IMR-90 (cell line): ENCODE data around the gene NTN4. TPM values are rescaled to one million over a fixed set of nuclear protein-coding genes. Genes with fewer than 3 reads are reported as not detected.

ENCODE experiments used
- ATAC-seq: fragments of 200-7000 bp; cut with Tn5 transposase; 2 replicates; pipeline ENCODE4 v1.9.1; 2020; ENCODE audit warnings: low read depth, mild to moderate bottlenecking, moderate library complexity
- BruUV-seq: library from RNA; stranded (reverse); fragments of 400-500 nt; replicated peaks from 2 replicates; lab custom pipeline; 2021; lab: Mats Ljungman, UMichigan
- CTCF ChIA-PET: fragments of 300-600 bp; formaldehyde crosslinking; extraction: SDS; loops from one replicate; lab custom pipeline; 2021; ENCODE audit warnings: antibody characterized with exemption; lab: Yijun Ruan, JAX
- POLR2A ChIA-PET: fragments of 300-600 bp; sonication (Branson Sonifier 250); formaldehyde crosslinking; loops from one replicate; lab custom pipeline; 2022; ENCODE audit warnings: antibody characterized with exemption; ENCODE audit not compliant: unreplicated experiment; lab: Charles Lee
- DNase-seq: peaks from one replicate; pipeline ENCODE4 v3.0.0; 2013
- H2AFZ ChIP-seq: replicated peaks from 2 replicates; pipeline ENCODE3; 2013; ENCODE audit warnings: low read length, mild to moderate bottlenecking; ENCODE audit not compliant: poor library complexity
- H2AK5ac ChIP-seq: 2 replicates; pipeline ENCODE4 v1.6.1; 2013; ENCODE audit warnings: low read depth, low read length, inconsistent platforms
- H2AK9ac ChIP-seq: replicated peaks from 2 replicates; pipeline ENCODE3; 2013; ENCODE audit warnings: mild to moderate bottlenecking, low read depth, low read length, moderate library complexity; ENCODE audit not compliant: poor library complexity
- H2BK120ac ChIP-seq: 2 replicates; pipeline ENCODE4 v1.6.1; 2013; ENCODE audit warnings: low read depth, low read length, inconsistent platforms
- H2BK15ac ChIP-seq: 3 replicates; pipeline ENCODE4 v1.6.1; 2013; ENCODE audit warnings: low read depth, low read length, inconsistent platforms
- H2BK20ac ChIP-seq: 2 replicates; pipeline ENCODE4 v1.6.1; 2013; ENCODE audit warnings: low read depth, mild to moderate bottlenecking, inconsistent platforms, low read length, moderate library complexity
- H2BK5ac ChIP-seq: 2 replicates; pipeline ENCODE4 v1.6.1; 2013; ENCODE audit warnings: mild to moderate bottlenecking, low read depth, low read length, inconsistent platforms; ENCODE audit not compliant: poor library complexity, severe bottlenecking
- H3K14ac ChIP-seq: replicated peaks from 2 replicates; pipeline ENCODE4 v1.6.1; 2013; ENCODE audit warnings: low read depth, low read length, inconsistent platforms
- H3K18ac ChIP-seq: 2 replicates; pipeline ENCODE4 v1.6.1; 2013; ENCODE audit warnings: low read depth, low read length, control low read depth
- H3K23ac ChIP-seq: 2 replicates; pipeline ENCODE4 v1.6.1; 2013; ENCODE audit warnings: low read depth, low read length, inconsistent platforms
- H3K27ac ChIP-seq: 2 replicates; pipeline ENCODE4 v1.5.1; 2013; ENCODE audit warnings: mild to moderate bottlenecking, control low read depth, low read length; ENCODE audit not compliant: insufficient read depth
- H3K27me3 ChIP-seq: 2 replicates; pipeline ENCODE4 v1.6.1; 2013; ENCODE audit warnings: low read length; ENCODE audit not compliant: control insufficient read depth, insufficient read depth
- H3K36me3 ChIP-seq: 2 replicates; pipeline ENCODE4 v1.6.1; 2013; ENCODE audit warnings: low read length, mixed read lengths; ENCODE audit not compliant: control insufficient read depth, insufficient read depth
- H3K4ac ChIP-seq: 2 replicates; pipeline ENCODE4 v1.6.1; 2013; ENCODE audit warnings: low read depth, low read length, inconsistent platforms
- H3K4me1 ChIP-seq: 2 replicates; pipeline ENCODE4 v1.6.1; 2013; ENCODE audit warnings: low read length, mixed read lengths; ENCODE audit not compliant: control insufficient read depth, insufficient read depth
- H3K4me2 ChIP-seq: 2 replicates; pipeline ENCODE4 v1.6.1; 2013; ENCODE audit warnings: low read depth, mild to moderate bottlenecking, control low read depth, low read length, moderate library complexity
- H3K4me3 ChIP-seq: 2 replicates; pipeline ENCODE4 v1.5.1; 2013; ENCODE audit warnings: low read depth, mild to moderate bottlenecking, control low read depth, low read length, moderate library complexity; ENCODE audit not compliant: insufficient read depth
- H3K56ac ChIP-seq: 2 replicates; pipeline ENCODE4 v1.6.1; 2013; ENCODE audit warnings: low read length, inconsistent platforms; ENCODE audit not compliant: insufficient read depth; ENCODE audit errors: extremely low read depth
- H3K79me1 ChIP-seq, 2 experiments: 2 replicates each; pipeline ENCODE4 v1.6.1; 2013; ENCODE audit warnings: low read length in 2 of 2, inconsistent platforms in 1 of 2, low read depth in 1 of 2
- H3K9ac ChIP-seq: 2 replicates; pipeline ENCODE4 v1.6.1; 2013; ENCODE audit warnings: low read depth, low read length, control low read depth
- H3K9me1 ChIP-seq: 2 replicates; pipeline ENCODE4 v1.6.1; 2013; ENCODE audit warnings: low read length, inconsistent platforms; ENCODE audit not compliant: insufficient read depth
- H3K9me3 ChIP-seq: 2 replicates; pipeline ENCODE4 v1.6.1; 2013; ENCODE audit warnings: low read length; ENCODE audit not compliant: control insufficient read depth, insufficient read depth
- H4K20me1 ChIP-seq: 2 replicates; pipeline ENCODE4 v1.6.1; 2013; ENCODE audit warnings: low read length, inconsistent platforms; ENCODE audit not compliant: insufficient read depth
- H4K5ac ChIP-seq: 2 replicates; pipeline ENCODE4 v1.6.1; 2013; ENCODE audit warnings: mild to moderate bottlenecking, low read depth, low read length, control low read depth
- H4K8ac ChIP-seq, 2 experiments: 2 replicates each; pipeline ENCODE4 v1.6.1; 2013; ENCODE audit warnings: low read depth in 2 of 2, low read length in 2 of 2, control low read depth in 1 of 2, inconsistent platforms in 1 of 2
- H4K91ac ChIP-seq: 2 replicates; pipeline ENCODE4 v1.6.1; 2013; ENCODE audit warnings: low read depth, low read length, inconsistent platforms; ENCODE audit not compliant: insufficient read depth
- BHLHE40 ChIP-seq: fragments of 150-350 bp; IDR thresholded peaks from 2 replicates; pipeline ENCODE4 v1.6.1; 2016; ENCODE audit warnings: mild to moderate bottlenecking, low read depth, low read length
- CEBPB ChIP-seq: IDR thresholded peaks from 2 replicates; pipeline ENCODE4 v1.6.1; 2012; ENCODE audit warnings: low read depth, low read length, improper control_type of control experiment
- CHD1 ChIP-seq: IDR thresholded peaks from 2 replicates; pipeline ENCODE4 v1.6.1; 2012; ENCODE audit warnings: low read depth, low read length, improper control_type of control experiment
- FOS ChIP-seq: fragments of 150-350 bp; IDR thresholded peaks from 2 replicates; pipeline ENCODE4 v1.6.1; 2016; ENCODE audit warnings: low read depth, low read length
- MXI1 ChIP-seq: IDR thresholded peaks from 2 replicates; pipeline ENCODE4 v1.6.1; 2012; ENCODE audit warnings: low read depth, mild to moderate bottlenecking, low read length, moderate library complexity, borderline replicate concordance
- NFE2L2 ChIP-seq: fragments of 150-350 bp; IDR thresholded peaks from 2 replicates; pipeline ENCODE4 v1.6.1; 2016; ENCODE audit warnings: low read depth, mild to moderate bottlenecking, low read length
- POLR2A ChIP-seq: IDR thresholded peaks from 2 replicates; pipeline ENCODE4 v1.6.1; 2012; ENCODE audit warnings: mild to moderate bottlenecking, low read depth, low read length
- RAD21 ChIP-seq: IDR thresholded peaks from 2 replicates; pipeline ENCODE4 v1.6.1; 2012; ENCODE audit warnings: low read length, improper control_type of control experiment
- RCOR1 ChIP-seq: IDR thresholded peaks from 2 replicates; pipeline ENCODE4 v1.6.1; 2012; ENCODE audit warnings: mild to moderate bottlenecking, low read length, improper control_type of control experiment; ENCODE audit not compliant: insufficient replicate concordance
- RFX5 ChIP-seq: IDR thresholded peaks from 2 replicates; pipeline ENCODE4 v1.8.0; 2012; ENCODE audit warnings: low read depth, mild to moderate bottlenecking, low read length, moderate library complexity
- SMC3 ChIP-seq: fragments of 150-350 bp; IDR thresholded peaks from 2 replicates; pipeline ENCODE4 v1.6.1; 2016; ENCODE audit warnings: low read depth, mild to moderate bottlenecking, antibody characterized with exemption, low read length, moderate library complexity
- WGBS, 2 experiments: methylation state at CpG; one replicate each; pipeline versions ENCODE4 v1.1.5 to v1.1.7; 2013; ENCODE audit warnings: missing lambda C conversion rate in 2 of 2; ENCODE audit not compliant: insufficient read length in 1 of 2; ENCODE audit errors: extremely low coverage in 2 of 2; 5-methylcytosine and 5-hydroxymethylcytosine counted together
- dilution Hi-C: fragments of 300-500 bp; cut with HindIII; formaldehyde crosslinking; loops from one replicate; pipeline ENCODE4 v1.14.3; 2018; ENCODE audit warnings: low sequenced_read_pairs; ENCODE audit not compliant: unreplicated experiment
- in situ Hi-C: fragments of 300-500 bp; cut with MboI; formaldehyde crosslinking; loops from 3 replicates; pipeline ENCODE4 v1.14.3; 2019; ENCODE audit warnings: low sequenced_read_pairs, inconsistent platforms, mixed read lengths
- intact Hi-C: fragments of 100-400 bp; cut with micrococcal nuclease; formaldehyde crosslinking; loops from 2 replicates; pipeline ENCODE4 v1.10.0; 2022
- polyA plus RNA-seq, 3 experiments: library from polyadenylated mRNA; depleted of rRNA; stranded (reverse); fragments of >200 nt; gene quantifications; 2 replicates each; pipeline ENCODE4 v1.2.3, GENCODE V29; 2012; ENCODE audit warnings: low replicate concordance in 1 of 3
- total RNA-seq: library from RNA; depleted of rRNA; stranded (reverse); fragments of >200 nt; gene quantifications from 2 replicates; pipeline ENCODE4 v1.2.3, GENCODE V29; 2012
- TF ChIP-seq, protein P1 (sequence below): fragments of 150-350 bp; IDR thresholded peaks from 2 replicates; pipeline ENCODE4 v1.6.1; 2017; ENCODE audit warnings: mild to moderate bottlenecking, antibody characterized with exemption, low read length, low read depth
- TF ChIP-seq, protein P2 (sequence below): fragments of 150-350 bp; IDR thresholded peaks from 2 replicates; pipeline ENCODE4 v1.6.1; 2016; ENCODE audit warnings: low read depth, mild to moderate bottlenecking, low read length, moderate library complexity, borderline replicate concordance
- TF ChIP-seq, protein P3 (sequence below): conservative IDR thresholded peaks from 2 replicates; pipeline ENCODE4 v1.5.1; 2012; ENCODE audit warnings: mild to moderate bottlenecking, low read depth, low read length, improper control_type of control experiment

The NTN4 gene
- total and polyA plus RNA-seq, 2 of the 4 experiments (the other 2 are of a cell fraction): 54.6 to 56.6 TPM

GRCh38 chr12:95613021-95613420, 177.5 kb downstream of the NTN4 start:
- Histone ChIP-seq H3K4ac (peak overlapping the region; percentile 78), H3K9me1 (peaks cover 2% of the 10 kb centered on the region), H3K36me3 (no peaks in the 10 kb centered on the region), H3K9me3 (no peaks in the 10 kb centered on the region), H3K27ac (no peak overlapping the region), H3K9ac (no peak overlapping the region), H4K20me1 (no peaks in the 10 kb centered on the region), H3K23ac (no peak overlapping the region), H4K91ac (no peak overlapping the region; the same call in 1 of the 2 replicates), H3K14ac (0 out of 2 replicates have a peak overlapping the region, but pooled peaks have one; percentile 78), H2AK5ac (peak overlapping the region; percentile 87), H2AK9ac (no peak overlapping the region), H4K8ac (peak overlapping the region in 1 of 2 experiments; percentile 66; a peak in 1 of 4 replicates), H2BK15ac (peak overlapping the region; percentile 93; the same call in 1 of the 3 replicates), H2BK5ac (peak overlapping the region; percentile 45), H3K4me3 (no peak overlapping the region), H4K5ac (no peak overlapping the region), H3K18ac (no peak overlapping the region), H3K79me1 (no peaks in the 10 kb centered on the region), H2BK120ac (peak overlapping the region; percentile 52; the same call in 1 of the 2 replicates), H3K4me1 (peaks cover 5% of the 10 kb centered on the region; the same call in 1 of the 2 replicates), H2BK20ac (peak overlapping the region; percentile 64), H2AFZ (peak overlapping the region; percentile 66), H3K4me2 (no peak overlapping the region), H3K56ac (no peak overlapping the region), H3K27me3 (no peaks in the 10 kb centered on the region)
- in situ Hi-C loops: loop anchor here (25.0 kb wide), 1 partner anchor 599 kb away; no protein-coding TSS in a partner anchor
- ChIA-PET CTCF (interaction anchor here (0.6 to 1.2 kb wide), 2 partner anchors 38 to 160 kb away, joined by 3 to 4 read pairs; no protein-coding TSS in a partner anchor), POLR2A (interaction anchor here (0.7 kb wide), 1 partner anchor 41 kb away, joined by 4 read pairs; no protein-coding TSS in a partner anchor)
- WGBS, 2 experiments: 80% methylated on average over 1 of the region's 7 CpGs; no CpG with 5 or more reads in 1 of the 2 experiments
- BruUV-seq: no TSS peak
- intact Hi-C loops: no loop called here
- ATAC-seq (0 out of 2 replicates have a peak, but pooled peaks have one; percentile 13), DNase-seq (peak; percentile 58)
- dilution Hi-C loops: no loop called here
- TF ChIP-seq CHD1: no peak
- TF ChIP-seq RCOR1: no peak
- no peak for TF ChIP-seq POLR2A
- no peak for TF ChIP-seq NFE2L2
- TF ChIP-seq MXI1: no peak
- TF ChIP-seq FOS: no peak
- no peak for TF ChIP-seq SMC3
- TF ChIP-seq CEBPB: no peak
- no peak for TF ChIP-seq BHLHE40
- no peak for TF ChIP-seq RFX5
- TF ChIP-seq, protein P1, sequence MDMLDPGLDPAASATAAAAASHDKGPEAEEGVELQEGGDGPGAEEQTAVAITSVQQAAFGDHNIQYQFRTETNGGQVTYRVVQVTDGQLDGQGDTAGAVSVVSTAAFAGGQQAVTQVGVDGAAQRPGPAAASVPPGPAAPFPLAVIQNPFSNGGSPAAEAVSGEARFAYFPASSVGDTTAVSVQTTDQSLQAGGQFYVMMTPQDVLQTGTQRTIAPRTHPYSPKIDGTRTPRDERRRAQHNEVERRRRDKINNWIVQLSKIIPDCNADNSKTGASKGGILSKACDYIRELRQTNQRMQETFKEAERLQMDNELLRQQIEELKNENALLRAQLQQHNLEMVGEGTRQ: no peak
- TF ChIP-seq, protein P2, sequence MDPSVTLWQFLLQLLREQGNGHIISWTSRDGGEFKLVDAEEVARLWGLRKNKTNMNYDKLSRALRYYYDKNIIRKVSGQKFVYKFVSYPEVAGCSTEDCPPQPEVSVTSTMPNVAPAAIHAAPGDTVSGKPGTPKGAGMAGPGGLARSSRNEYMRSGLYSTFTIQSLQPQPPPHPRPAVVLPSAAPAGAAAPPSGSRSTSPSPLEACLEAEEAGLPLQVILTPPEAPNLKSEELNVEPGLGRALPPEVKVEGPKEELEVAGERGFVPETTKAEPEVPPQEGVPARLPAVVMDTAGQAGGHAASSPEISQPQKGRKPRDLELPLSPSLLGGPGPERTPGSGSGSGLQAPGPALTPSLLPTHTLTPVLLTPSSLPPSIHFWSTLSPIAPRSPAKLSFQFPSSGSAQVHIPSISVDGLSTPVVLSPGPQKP: no peak
- TF ChIP-seq, protein P3, sequence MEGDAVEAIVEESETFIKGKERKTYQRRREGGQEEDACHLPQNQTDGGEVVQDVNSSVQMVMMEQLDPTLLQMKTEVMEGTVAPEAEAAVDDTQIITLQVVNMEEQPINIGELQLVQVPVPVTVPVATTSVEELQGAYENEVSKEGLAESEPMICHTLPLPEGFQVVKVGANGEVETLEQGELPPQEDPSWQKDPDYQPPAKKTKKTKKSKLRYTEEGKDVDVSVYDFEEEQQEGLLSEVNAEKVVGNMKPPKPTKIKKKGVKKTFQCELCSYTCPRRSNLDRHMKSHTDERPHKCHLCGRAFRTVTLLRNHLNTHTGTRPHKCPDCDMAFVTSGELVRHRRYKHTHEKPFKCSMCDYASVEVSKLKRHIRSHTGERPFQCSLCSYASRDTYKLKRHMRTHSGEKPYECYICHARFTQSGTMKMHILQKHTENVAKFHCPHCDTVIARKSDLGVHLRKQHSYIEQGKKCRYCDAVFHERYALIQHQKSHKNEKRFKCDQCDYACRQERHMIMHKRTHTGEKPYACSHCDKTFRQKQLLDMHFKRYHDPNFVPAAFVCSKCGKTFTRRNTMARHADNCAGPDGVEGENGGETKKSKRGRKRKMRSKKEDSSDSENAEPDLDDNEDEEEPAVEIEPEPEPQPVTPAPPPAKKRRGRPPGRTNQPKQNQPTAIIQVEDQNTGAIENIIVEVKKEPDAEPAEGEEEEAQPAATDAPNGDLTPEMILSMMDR: no peak
- TF ChIP-seq RAD21: no peak
